Activated CD4-positive, CD25-positive, alpha-beta regulatory T cell (primary cell): ENCODE results near the gene OR6C1.
"Not testable (repeated sequence)": the region's sequence is repeated elsewhere in the genome, so short reads cannot be mapped to it uniquely, and the experiment has no call there.

Experiments
- DNase-seq, 4 experiments: peaks; one replicate each; lab custom pipeline; 2025; lab: John Stamatoyannopoulos, UW

The OR6C1 gene

DNA sequence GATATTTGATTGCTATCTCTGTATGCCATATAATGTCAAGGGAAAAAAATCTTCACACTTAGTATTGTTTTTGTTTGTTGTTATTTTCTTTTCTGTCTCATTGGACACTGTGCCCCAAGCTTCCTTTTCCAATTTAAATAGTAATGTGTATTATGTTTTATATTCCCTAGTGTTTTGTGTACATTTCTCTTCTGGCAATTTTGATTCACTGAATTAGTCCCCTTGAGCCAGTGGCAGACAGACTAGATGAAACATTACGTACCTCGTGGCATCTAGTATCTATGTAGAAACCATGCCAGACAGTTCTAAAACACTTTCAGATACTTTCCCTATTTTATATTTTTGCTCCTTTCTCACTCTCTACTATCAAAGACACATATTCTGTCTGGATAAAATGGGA is at the start of gene OR6C1:
Gene OR6C1 (plus strand): TSS at position 301 of the 400 bp plus-strand sequence. CDS start 6,257 bp downstream, outside the sequence.
- DNase-seq, result no peak

DNA sequence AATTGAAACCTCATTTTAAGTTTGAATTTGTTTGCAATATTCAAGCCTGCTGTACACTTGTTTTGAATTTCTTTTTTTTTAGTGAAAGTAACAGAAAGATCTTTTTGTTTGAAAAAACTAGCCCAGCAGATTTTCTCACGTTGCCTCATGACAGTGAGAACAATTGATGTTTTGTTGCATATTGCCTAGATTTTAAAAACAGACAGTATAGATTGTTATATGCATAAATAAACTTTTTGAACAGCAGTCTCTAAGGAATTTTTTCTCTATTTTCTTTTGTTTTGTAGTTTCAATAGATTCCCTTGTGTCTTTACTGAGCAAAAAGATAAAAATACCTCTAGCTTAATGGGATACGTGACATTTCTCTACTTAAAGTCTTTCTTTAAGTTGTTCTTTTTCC is 33.2 kb upstream of the OR6C1 start:
- DNase-seq, result no peak

DNA sequence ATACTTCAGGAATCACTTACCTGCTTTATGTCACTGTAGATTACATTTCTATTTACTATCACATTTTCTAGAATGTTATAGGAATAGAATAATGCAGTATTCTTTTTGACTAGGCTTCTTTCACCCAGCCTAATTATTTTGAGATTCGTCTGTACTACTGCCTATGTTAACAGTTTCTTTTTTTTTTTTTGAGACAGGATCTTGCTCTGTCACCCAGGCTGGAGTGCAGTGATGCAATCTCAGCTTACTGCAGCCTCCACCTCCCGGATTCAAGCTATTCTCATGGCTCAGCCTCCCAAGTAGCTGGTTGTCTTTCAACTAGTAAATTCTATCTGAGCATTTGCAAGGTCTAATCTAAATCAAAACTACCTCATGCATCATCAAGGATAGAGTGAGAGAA is 24.1 kb upstream of the OR6C1 start:
- no peak for DNase-seq

DNA sequence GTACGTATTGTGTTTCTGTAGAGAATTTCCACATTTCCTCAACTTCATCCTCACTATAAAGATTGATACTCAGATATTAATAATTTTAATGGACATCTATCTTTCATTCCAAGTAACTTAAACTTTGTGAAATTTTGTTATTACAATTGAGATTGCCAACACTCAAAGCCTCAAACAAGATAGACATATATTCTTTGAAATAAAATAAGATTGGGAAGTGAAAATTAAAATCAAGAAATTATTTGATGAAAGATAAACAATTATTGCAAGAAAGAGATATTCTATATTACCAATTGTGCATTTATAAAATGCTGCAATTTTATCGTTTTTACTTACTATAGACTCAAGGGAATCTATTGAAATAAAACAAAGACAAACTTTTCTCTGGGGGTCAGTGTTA is 17.7 kb upstream of the OR6C1 start, which contains the start of gene OR6C6:
Gene OR6C6 (minus strand): TSS at position 101 of the 400 bp plus-strand sequence. CDS start 1,337 bp downstream, outside the sequence.
- no peak for DNase-seq

DNA sequence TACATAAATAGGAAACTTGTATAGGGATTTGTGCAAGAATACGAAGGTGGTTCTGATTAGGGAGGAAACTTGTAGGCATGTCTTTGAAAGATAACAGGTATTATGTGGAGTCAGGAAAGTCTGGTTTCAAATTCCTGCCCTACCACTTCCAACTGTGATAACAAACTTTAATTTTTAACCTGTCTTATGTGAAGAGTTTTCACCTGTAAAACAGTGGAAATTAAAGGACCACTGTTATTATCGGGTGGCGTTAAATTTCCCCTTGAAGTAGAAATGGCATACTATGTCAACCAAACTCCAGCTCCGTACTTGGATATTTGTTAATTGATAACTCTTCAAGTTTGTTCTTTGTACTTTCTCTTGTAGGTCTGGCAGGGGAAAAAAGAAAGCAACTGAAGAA is 6.1 kb downstream of the OR6C1 start:
- no peak for DNase-seq

DNA sequence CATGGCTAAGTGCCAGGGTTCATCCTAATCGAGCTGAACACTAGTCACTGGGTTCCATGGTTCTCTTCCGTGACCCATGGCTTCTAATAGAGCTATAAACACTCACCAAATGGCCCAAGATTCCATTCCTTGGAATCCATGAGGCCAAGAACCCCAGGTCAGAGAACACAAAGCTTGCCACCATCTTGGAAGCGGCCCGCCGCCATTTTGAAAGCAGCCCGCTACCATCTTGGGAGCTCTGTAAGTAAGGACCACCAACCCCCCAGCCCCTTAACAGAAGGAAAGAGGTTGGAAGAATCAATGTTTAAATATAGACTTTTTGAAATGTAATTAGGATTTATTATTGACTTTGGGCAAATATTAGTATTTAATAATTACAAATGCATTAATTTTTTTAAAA is 11.7 kb downstream of the OR6C1 start:
- not testable (repeated sequence) for DNase-seq

DNA sequence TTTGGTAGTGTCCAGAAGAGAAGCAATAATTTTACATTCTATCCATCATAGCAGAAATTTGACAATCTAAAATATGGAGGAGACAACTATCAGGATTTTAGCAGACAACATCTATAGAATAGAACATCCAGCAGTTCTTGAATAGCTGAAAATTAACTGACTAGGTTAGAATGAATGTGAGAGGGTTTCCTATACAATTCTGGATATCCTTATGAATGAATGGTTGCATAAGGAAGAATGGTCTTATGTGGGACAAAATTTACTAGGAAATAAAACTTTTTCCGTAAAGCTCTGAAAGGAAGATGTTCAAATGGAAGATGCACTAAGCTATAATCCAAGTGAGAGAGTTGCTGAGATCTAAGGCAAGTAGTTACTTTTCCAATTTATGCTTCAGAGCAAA is 16.3 kb downstream of the OR6C1 start, which contains the start of gene OR6C3:
Gene OR6C3 (plus strand): TSS at position 301 of the 400 bp plus-strand sequence. CDS start 955 bp downstream, outside the sequence.
- no peak for DNase-seq

DNA sequence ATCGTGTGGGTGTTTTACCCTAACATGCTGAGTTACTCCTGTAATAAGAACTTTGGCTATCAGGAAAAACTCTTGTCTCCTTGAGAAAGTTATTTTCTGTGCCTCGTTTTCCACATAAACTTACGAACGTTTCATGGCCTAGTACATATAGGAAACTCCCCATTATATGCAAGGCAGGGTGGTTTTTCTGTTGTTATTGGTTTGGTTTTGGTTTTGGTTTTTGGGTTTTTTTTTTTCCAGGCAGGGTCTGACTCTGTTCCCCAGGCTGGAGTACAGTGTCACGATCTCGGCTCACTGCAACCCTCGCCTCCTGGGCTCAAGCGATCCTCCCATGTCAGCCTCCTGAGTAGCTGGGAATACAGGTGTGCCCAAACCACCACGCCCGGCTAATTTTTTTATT is 21.9 kb downstream of the OR6C1 start:
- DNase-seq, result no peak

DNA sequence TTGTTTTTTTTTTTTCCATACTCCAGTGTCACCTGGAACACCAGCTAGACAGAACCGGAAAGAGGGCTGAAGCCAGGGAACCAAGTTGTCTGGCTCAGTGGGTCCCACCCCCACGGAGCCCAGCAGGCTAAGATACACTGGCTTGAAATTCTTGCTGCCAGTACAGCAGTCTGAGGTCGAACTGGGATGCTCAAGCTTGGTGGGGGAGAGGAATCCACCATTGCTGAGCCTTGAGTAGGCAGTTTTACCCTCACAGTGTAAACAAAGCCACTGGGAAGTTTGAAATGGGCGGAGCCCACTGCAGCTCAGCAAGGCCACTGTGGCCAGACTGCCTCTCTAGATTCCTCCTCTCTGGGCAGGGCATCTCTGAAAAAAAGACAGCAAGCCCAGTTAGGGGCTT is 41.2 kb downstream of the OR6C1 start:
- DNase-seq, result not testable (repeated sequence)

DNA sequence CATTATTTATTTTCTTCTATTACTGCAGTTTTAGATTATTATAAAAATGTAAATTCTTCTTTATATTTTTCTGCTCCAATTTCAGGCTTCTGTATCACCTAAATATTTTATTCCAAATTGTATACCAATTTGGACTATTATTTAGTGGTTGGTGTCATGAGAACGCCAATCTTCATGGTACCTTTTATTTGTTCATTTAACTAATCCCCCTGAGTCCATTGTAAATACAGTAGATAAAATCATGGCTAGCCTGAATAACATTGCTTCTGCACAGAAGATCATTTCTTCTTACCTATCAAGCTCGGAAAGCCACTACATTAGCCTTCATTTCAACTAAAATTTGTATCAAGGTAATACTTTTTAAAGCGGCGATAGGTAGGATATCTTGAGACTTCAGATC is 48.5 kb downstream of the OR6C1 start, which contains the start of gene OR6C75:
Gene OR6C75 (plus strand): TSS at position 301 of the 400 bp plus-strand sequence. CDS start 2,136 bp downstream, outside the sequence.
- no peak for DNase-seq

DNA sequence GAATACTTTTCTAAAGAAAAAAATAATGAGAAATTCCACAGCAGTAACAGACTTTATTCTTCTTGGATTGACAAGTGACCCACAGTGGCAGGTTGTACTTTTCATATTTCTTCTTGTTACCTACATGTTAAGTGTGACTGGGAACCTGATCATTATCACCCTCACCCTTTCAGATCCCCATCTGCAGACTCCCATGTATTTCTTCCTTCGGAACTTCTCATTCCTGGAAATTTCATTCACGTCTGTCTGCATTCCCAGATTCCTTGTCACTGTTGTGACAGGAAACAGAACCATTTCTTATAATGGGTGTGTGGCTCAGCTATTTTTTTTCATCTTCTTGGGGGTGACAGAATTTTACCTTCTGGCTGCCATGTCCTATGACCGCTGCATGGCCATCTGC is 50.9 kb downstream of the OR6C1 start:
- DNase-seq, result no peak
